ENCODE results near the gene SLC10A7.

SLC10A7 gene

DNA sequence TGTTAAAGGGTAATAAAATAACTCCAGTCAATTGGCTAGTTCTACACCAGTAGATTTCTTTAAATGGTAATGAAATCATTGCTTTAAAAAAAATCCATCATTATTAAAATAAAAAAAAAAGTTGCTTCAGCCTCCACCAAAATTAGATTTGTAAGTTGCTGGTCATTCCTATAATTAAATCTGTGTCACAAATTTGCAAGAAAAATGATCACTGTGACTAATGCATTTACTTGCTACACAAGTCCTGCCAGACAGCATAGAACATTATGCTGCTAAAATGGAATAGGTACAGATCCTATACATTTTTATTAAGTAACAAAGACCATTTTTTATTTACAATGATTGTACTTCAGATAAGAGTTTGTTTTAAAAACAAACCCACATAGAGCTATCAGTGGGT, 85.8 kb downstream of the SLC10A7 start:
- no peak overlapping the region for H3K4me3 ChIP-seq (ENCODE audit: low read depth, low read length)
- TF ChIP-seq, protein P1, sequence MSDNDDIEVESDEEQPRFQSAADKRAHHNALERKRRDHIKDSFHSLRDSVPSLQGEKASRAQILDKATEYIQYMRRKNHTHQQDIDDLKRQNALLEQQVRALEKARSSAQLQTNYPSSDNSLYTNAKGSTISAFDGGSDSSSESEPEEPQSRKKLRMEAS (IDR thresholded peaks at IDR 0.05; ENCODE audit: low read depth, low read length), result no peak
- no peak for TF ChIP-seq MYC (IDR thresholded peaks at IDR 0.05; ENCODE audit: low read depth, low read length)
- TF ChIP-seq, protein P2, sequence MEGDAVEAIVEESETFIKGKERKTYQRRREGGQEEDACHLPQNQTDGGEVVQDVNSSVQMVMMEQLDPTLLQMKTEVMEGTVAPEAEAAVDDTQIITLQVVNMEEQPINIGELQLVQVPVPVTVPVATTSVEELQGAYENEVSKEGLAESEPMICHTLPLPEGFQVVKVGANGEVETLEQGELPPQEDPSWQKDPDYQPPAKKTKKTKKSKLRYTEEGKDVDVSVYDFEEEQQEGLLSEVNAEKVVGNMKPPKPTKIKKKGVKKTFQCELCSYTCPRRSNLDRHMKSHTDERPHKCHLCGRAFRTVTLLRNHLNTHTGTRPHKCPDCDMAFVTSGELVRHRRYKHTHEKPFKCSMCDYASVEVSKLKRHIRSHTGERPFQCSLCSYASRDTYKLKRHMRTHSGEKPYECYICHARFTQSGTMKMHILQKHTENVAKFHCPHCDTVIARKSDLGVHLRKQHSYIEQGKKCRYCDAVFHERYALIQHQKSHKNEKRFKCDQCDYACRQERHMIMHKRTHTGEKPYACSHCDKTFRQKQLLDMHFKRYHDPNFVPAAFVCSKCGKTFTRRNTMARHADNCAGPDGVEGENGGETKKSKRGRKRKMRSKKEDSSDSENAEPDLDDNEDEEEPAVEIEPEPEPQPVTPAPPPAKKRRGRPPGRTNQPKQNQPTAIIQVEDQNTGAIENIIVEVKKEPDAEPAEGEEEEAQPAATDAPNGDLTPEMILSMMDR (IDR thresholded peaks at IDR 0.05; ENCODE audit: low read depth, low read length), result no peak
- no peak for TF ChIP-seq POLR2A (IDR thresholded peaks at IDR 0.05; ENCODE audit: extremely low read depth, insufficient read length)
- no peak for DNase-seq (ENCODE audit: low read depth)

DNA sequence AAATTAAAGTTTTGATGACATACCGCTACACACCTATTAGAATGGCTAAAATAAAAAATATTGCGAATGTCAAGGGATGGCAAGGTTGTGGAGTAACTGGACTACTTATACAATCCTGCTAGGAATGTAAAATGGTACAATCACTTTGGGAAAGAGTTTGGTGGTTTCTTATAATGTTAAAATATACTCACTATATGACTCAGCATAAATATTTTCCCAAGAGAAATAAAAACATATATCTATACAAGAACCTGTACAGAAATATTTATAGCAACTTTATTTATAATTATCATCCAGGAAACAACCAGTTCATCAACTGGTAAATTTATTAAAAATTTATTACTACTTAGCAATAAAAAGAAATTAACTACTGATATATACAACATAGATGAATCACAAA, 89.7 kb downstream of the SLC10A7 start:
- no peak overlapping the region for H3K4me3 ChIP-seq (ENCODE audit: low read depth, low read length)
- no peak for DNase-seq (ENCODE audit: low read depth)
- TF ChIP-seq, protein P2 (IDR thresholded peaks at IDR 0.05; ENCODE audit: low read depth, low read length), result no peak
- TF ChIP-seq POLR2A (IDR thresholded peaks at IDR 0.05; ENCODE audit: extremely low read depth, insufficient read length) (no peak), MYC (IDR thresholded peaks at IDR 0.05; ENCODE audit: low read depth, low read length) (no peak)
- TF ChIP-seq, protein P1 (IDR thresholded peaks at IDR 0.05; ENCODE audit: low read depth, low read length), result no peak

DNA sequence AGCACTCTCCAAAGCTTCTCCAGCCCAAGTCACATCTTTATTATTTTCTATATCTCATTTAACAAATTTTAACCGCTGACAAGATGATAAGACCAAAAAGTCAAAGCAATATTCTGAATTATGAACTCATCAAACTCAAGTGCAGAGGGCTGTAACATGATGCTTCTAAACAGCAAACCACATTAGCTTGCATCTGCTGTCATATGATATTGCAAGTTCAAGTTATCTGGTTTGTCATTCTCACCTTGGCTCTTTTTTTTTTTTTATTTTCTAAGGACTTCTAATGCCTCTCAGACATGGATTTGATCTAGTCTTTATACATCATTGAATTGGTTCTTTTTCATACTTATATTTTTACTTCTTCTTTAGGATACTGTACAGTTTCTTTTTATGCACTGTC, 93.4 kb downstream of the SLC10A7 start:
- H3K4me3 ChIP-seq (ENCODE audit: low read depth, low read length), result no peak overlapping the region
- TF ChIP-seq POLR2A (IDR thresholded peaks at IDR 0.05; ENCODE audit: extremely low read depth, insufficient read length) (no peak), MYC (IDR thresholded peaks at IDR 0.05; ENCODE audit: low read depth, low read length) (no peak)
- TF ChIP-seq, protein P1 (IDR thresholded peaks at IDR 0.05; ENCODE audit: low read depth, low read length), result no peak
- TF ChIP-seq, protein P2 (IDR thresholded peaks at IDR 0.05; ENCODE audit: low read depth, low read length), result no peak
- DNase-seq (ENCODE audit: low read depth), result no peak

DNA sequence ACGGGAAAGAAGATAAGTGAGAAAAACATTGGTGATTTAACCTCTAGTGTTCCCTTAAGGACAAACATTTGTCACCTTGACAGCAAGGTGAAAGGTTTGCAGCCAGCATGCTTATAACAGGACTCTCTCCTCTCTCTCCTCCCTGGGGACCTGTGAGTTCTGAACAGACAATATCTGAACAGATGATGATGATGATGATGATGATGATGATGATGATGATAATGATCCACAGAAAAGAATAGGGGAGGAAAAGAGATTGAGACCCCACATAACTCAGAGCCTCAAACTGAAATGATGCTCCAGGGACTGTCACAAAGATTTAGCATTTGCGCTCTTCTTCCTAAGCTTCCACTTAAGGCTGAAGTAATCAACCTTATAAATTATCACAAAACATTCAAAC, 103.9 kb downstream of the SLC10A7 start:
- H3K4me3 ChIP-seq (ENCODE audit: low read depth, low read length), result no peak overlapping the region
- TF ChIP-seq POLR2A (IDR thresholded peaks at IDR 0.05; ENCODE audit: extremely low read depth, insufficient read length) (no peak), MYC (IDR thresholded peaks at IDR 0.05; ENCODE audit: low read depth, low read length) (no peak)
- TF ChIP-seq, protein P2 (IDR thresholded peaks at IDR 0.05; ENCODE audit: low read depth, low read length), result no peak
- TF ChIP-seq, protein P1 (IDR thresholded peaks at IDR 0.05; ENCODE audit: low read depth, low read length), result no peak
- DNase-seq (ENCODE audit: low read depth), result no peak

DNA sequence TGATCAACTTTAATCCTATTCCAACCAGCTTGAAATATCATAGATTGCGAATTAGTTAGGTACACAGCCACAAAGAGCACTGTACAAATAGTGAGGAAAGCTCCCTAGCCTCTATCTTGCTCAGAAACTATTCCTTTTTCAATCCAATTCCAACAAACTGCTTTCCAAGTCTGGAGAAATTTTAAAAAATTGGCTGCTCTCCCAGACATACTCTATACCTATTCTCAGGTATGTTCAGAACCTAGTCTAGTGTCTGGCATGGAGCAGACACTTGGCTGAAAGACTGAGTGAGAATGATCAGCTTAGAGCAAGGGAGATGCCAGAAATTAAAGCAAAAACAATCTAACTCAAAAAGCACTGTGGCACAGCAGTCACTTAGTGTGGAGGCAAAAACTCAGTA, 105.9 kb downstream of the SLC10A7 start:
- no peak for TF ChIP-seq POLR2A (IDR thresholded peaks at IDR 0.05; ENCODE audit: extremely low read depth, insufficient read length)
- TF ChIP-seq, protein P1 (IDR thresholded peaks at IDR 0.05; ENCODE audit: low read depth, low read length), result no peak
- TF ChIP-seq, protein P2 (IDR thresholded peaks at IDR 0.05; ENCODE audit: low read depth, low read length), result no peak
- no peak for TF ChIP-seq MYC (IDR thresholded peaks at IDR 0.05; ENCODE audit: low read depth, low read length)
- no peak for DNase-seq (ENCODE audit: low read depth)

DNA sequence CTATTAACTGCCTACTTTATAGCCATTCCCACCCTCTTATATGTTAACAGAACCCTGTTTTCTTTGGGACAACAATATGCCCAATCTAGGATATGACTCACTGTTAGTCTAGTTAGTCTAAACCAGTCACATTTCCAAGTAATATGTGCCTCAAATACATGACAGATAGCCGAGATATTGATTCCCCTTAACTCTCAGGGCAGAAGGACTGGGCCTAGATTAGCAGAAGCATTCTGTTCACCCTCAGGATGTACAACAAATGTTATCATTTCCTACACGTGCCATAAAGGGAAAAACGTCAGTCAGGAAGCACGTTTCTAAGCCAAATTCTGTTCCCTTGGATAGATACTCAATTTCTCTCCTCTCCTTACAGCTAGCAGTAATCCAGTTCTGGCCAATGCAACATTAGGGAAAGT, 114.1 kb downstream of the SLC10A7 start:
- no peak for DNase-seq (ENCODE audit: low read depth)
- TF ChIP-seq MYC (IDR thresholded peaks at IDR 0.05; ENCODE audit: low read depth, low read length), result no peak
- TF ChIP-seq, protein P2 (IDR thresholded peaks at IDR 0.05; ENCODE audit: low read depth, low read length), result no peak
- TF ChIP-seq, protein P1 (IDR thresholded peaks at IDR 0.05; ENCODE audit: low read depth, low read length), result no peak
- TF ChIP-seq POLR2A (IDR thresholded peaks at IDR 0.05; ENCODE audit: extremely low read depth, insufficient read length), result no peak
- no peak overlapping the region for H3K4me3 ChIP-seq (ENCODE audit: low read depth, low read length)

More for the DNA sequence above, 105.9 kb downstream of the SLC10A7 start:
- H3K4me3 ChIP-seq (ENCODE audit: low read depth, low read length), result no peak overlapping the region
